WTC11 (cell line): ENCODE measurements around the gene TMEM145. TPM values are rescaled to one million over a fixed set of nuclear protein-coding genes. Genes with fewer than 3 reads are reported as not detected.

Experiments used
- ATAC-seq: fragments of 200-7000 bp; cut with Tn5 transposase; 2 replicates; pipeline ENCODE4 v1.10.0; 2021; ENCODE audit warnings: mild to moderate bottlenecking, moderate library complexity
- CTCF ChIA-PET: fragments of 300-600 bp; sonication (Branson Sonifier 250); formaldehyde crosslinking; loops from one replicate; lab custom pipeline; 2021; ENCODE audit warnings: antibody characterized with exemption; lab: Charles Lee
- POLR2A ChIA-PET: fragments of 350-600 bp; sonication (Branson Sonifier 250); formaldehyde crosslinking; loops from one replicate; lab custom pipeline; 2021; ENCODE audit warnings: antibody characterized with exemption; lab: Charles Lee
- DNase-seq: peaks from one replicate; pipeline ENCODE4 v3.0.0; 2021; ENCODE audit warnings: low spot score
- H3K27ac Mint-ChIP-seq: 2 replicates; pipeline ENCODE4 v1.8.0; 2021; ENCODE audit warnings: mixed read lengths
- H3K27me3 Mint-ChIP-seq: 2 replicates; pipeline ENCODE4 v1.8.0; 2021; ENCODE audit warnings: low read depth, mild to moderate bottlenecking, moderate library complexity, mixed read lengths
- H3K36me3 Mint-ChIP-seq: 2 replicates; pipeline ENCODE4 v1.8.0; 2021; ENCODE audit warnings: mixed read lengths
- H3K4me1 Mint-ChIP-seq: 2 replicates; pipeline ENCODE4 v1.8.0; 2022; ENCODE audit warnings: mixed read lengths
- H3K4me3 Mint-ChIP-seq: 2 replicates; pipeline ENCODE4 v1.8.0; 2021; ENCODE audit warnings: mild to moderate bottlenecking, moderate library complexity, mixed read lengths
- H3K9me3 Mint-ChIP-seq: 2 replicates; pipeline ENCODE4 v1.8.0; 2021; ENCODE audit warnings: mixed read lengths
- AFF4 ChIP-seq: sonication (generic); formaldehyde crosslinking; IDR thresholded peaks from 2 replicates; pipeline ENCODE4 v1.8.1; 2023; ENCODE audit warnings: mild to moderate bottlenecking, missing genetic modification reagents, borderline replicate concordance
- ATF2 ChIP-seq: sonication (generic); formaldehyde crosslinking; IDR thresholded peaks from 2 replicates; pipeline ENCODE4 v1.8.1; 2022; ENCODE audit warnings: low read depth, missing genetic modification reagents, borderline replicate concordance
- ATF3 ChIP-seq: sonication (generic); formaldehyde crosslinking; conservative IDR thresholded peaks from 2 replicates; pipeline ENCODE4 v1.8.1; 2022; ENCODE audit warnings: mild to moderate bottlenecking, missing genetic modification reagents
- CBFB ChIP-seq: sonication (generic); formaldehyde crosslinking; IDR thresholded peaks from 2 replicates; pipeline ENCODE4 v1.8.1; 2022; ENCODE audit warnings: mild to moderate bottlenecking, low read depth, missing genetic modification reagents
- E2F1 ChIP-seq: sonication (generic); formaldehyde crosslinking; IDR thresholded peaks from 2 replicates; pipeline ENCODE4 v1.8.0; 2022; ENCODE audit warnings: mild to moderate bottlenecking, missing genetic modification reagents
- JUN ChIP-seq: sonication (generic); formaldehyde crosslinking; IDR thresholded peaks from 2 replicates; pipeline ENCODE4 v1.8.0; 2023; ENCODE audit warnings: mild to moderate bottlenecking, missing genetic modification reagents
- KAT7 ChIP-seq: sonication (generic); formaldehyde crosslinking; IDR thresholded peaks from 2 replicates; pipeline ENCODE4 v1.8.1; 2023; ENCODE audit warnings: missing genetic modification reagents, mild to moderate bottlenecking, borderline replicate concordance
- MAX ChIP-seq: sonication (generic); formaldehyde crosslinking; IDR thresholded peaks from 2 replicates; pipeline ENCODE4 v1.8.0; 2022; ENCODE audit warnings: mild to moderate bottlenecking, missing genetic modification reagents
- NFE2L1 ChIP-seq: sonication (generic); formaldehyde crosslinking; IDR thresholded peaks from 2 replicates; pipeline ENCODE4 v1.8.1; 2023; ENCODE audit warnings: missing genetic modification reagents
- PRDM15 ChIP-seq: sonication (generic); formaldehyde crosslinking; IDR thresholded peaks from 2 replicates; pipeline ENCODE4 v1.8.0; 2022; ENCODE audit warnings: missing genetic modification reagents
- RELA ChIP-seq: sonication (generic); formaldehyde crosslinking; IDR thresholded peaks from 2 replicates; pipeline ENCODE4 v1.8.1; 2022; ENCODE audit warnings: missing genetic modification reagents, mild to moderate bottlenecking, borderline replicate concordance
- TCF7 ChIP-seq: sonication (generic); formaldehyde crosslinking; IDR thresholded peaks from 2 replicates; pipeline ENCODE4 v1.8.0; 2022; ENCODE audit warnings: mild to moderate bottlenecking, low read depth, missing genetic modification reagents, moderate library complexity
- ZBTB21 ChIP-seq: sonication (generic); formaldehyde crosslinking; IDR thresholded peaks from 2 replicates; pipeline ENCODE4 v1.8.1; 2023; ENCODE audit warnings: mild to moderate bottlenecking, missing genetic modification reagents, borderline replicate concordance
- ZNF281 ChIP-seq: sonication (generic); formaldehyde crosslinking; IDR thresholded peaks from 2 replicates; pipeline ENCODE4 v1.8.0; 2023; ENCODE audit warnings: mild to moderate bottlenecking, missing genetic modification reagents
- ZNF416 ChIP-seq: fragments of 250-450 bp; sonication (Bioruptor Pico); IDR thresholded peaks from 2 replicates; pipeline ENCODE4 v1.9.0; 2021; ENCODE audit warnings: mild to moderate bottlenecking, inconsistent platforms
- ZNF425 ChIP-seq: fragments of 250-450 bp; sonication (Bioruptor Pico); conservative IDR thresholded peaks from 2 replicates; pipeline ENCODE4 v1.9.0; 2021; ENCODE audit warnings: mild to moderate bottlenecking
- total RNA-seq: library from RNA; stranded (reverse); gene quantifications from 3 replicates; pipeline ENCODE4 v1.2.3, GENCODE V29; 2021

TMEM145 gene
- total RNA-seq, 1 experiment from 2014 or later, result 6.9 TPM

GRCh38 chr19:42271045-42271419 lies 42.1 kb upstream of the TMEM145 start (continued):
- TF ChIP-seq ATF3 (CRISPR knock-in tag) (no peak), ZNF425 (CRISPR knock-in tag) (no peak)

GRCh38 chr19:42271861-42272534 lies 41.1 kb upstream of the TMEM145 start:
- no peaks in the 10 kb centered on the region for H3K9me3 Mint-ChIP-seq
- peaks cover 22% of the 10 kb centered on the region for H3K4me1 Mint-ChIP-seq
- ATAC-seq, result no peak
- CTCF ChIA-PET, result interaction anchor here (3.2 kb wide), 1 partner anchor 8 kb away, joined by 21 read pairs; no protein-coding TSS in a partner anchor
- TF ChIP-seq ATF3 (CRISPR knock-in tag) (no peak), CBFB (CRISPR knock-in tag) (no peak), ZNF416 (CRISPR knock-in tag) (no peak), ATF2 (CRISPR knock-in tag) (no peak), TCF7 (no peak), RELA (no peak), JUN (CRISPR knock-in tag) (no peak), AFF4 (CRISPR knock-in tag) (no peak), E2F1 (CRISPR knock-in tag) (no peak), KAT7 (CRISPR knock-in tag) (no peak), NFE2L1 (no peak), ZNF281 (CRISPR knock-in tag) (no peak), ZBTB21 (CRISPR knock-in tag) (no peak), PRDM15 (CRISPR knock-in tag) (no peak), MAX (CRISPR knock-in tag) (no peak)
- TF ChIP-seq, all 79 proteins: peak for 0
- H3K27me3 Mint-ChIP-seq, result peaks cover 5% of the 10 kb centered on the region
- H3K27ac Mint-ChIP-seq, result no peak overlapping the region
- DNase-seq, result no peak
- 0 out of 2 replicates have a peak, but pooled peaks cover 2% of the 10 kb centered on the region for H3K36me3 Mint-ChIP-seq
- POLR2A ChIA-PET, result no interaction called here
- no peak overlapping the region for H3K4me3 Mint-ChIP-seq
